ENCODE measurements around the gene MRPS23.

DNA sequence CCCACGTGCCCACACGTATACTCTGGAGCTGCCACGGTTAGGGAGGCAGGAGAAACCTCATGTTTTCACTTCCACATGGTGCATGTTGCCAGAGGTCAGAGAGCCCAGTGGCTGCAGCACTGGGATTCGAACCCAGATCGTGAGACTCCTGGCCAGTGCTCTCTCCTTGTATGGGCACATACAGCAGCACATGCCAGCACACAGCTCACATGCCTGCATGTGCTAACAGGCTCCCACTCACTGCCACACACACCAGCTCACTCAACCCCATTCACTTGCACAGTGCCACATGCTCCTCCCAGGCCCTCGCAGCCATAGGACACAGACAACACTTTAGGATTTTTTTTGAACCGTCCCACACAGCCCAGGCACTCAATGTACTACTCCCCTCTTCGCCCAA, 49.5 kb upstream of the MRPS23 start:
- TF ChIP-seq, protein P1, sequence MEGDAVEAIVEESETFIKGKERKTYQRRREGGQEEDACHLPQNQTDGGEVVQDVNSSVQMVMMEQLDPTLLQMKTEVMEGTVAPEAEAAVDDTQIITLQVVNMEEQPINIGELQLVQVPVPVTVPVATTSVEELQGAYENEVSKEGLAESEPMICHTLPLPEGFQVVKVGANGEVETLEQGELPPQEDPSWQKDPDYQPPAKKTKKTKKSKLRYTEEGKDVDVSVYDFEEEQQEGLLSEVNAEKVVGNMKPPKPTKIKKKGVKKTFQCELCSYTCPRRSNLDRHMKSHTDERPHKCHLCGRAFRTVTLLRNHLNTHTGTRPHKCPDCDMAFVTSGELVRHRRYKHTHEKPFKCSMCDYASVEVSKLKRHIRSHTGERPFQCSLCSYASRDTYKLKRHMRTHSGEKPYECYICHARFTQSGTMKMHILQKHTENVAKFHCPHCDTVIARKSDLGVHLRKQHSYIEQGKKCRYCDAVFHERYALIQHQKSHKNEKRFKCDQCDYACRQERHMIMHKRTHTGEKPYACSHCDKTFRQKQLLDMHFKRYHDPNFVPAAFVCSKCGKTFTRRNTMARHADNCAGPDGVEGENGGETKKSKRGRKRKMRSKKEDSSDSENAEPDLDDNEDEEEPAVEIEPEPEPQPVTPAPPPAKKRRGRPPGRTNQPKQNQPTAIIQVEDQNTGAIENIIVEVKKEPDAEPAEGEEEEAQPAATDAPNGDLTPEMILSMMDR (IDR thresholded peaks at IDR 0.05) = no peak
- TF ChIP-seq POLR2A (IDR thresholded peaks at IDR 0.05) = no peak

Data from right lobe of liver (tissue), 4 donors.